ENCODE results near the gene CBS.
A peak's percentile ranks its signal among the peaks of the same experiment; 100 is the strongest.
"Not testable (repeated sequence)": the region's sequence is repeated elsewhere in the genome, so short reads cannot be mapped to it uniquely, and the experiment has no call there.

Gene CBS

DNA sequence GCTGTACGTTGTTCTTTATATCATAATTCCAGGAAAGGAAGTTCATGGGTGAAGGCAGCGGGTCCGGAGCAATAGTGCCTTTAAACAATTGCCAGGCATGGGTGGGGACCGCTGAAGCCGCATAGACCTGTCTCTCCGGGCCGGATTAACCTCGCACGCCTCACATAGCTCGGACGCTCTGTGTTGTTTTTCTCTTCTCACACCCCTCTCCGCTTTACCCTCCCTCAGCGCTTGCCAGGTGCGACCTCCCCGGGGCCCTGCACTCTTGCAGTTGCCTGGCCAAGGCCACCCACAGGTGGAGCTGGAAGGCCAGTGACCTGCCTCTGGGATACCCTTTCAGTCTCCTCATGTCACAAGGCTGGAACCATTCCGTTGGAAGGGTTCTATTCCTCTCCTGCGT is 32.5 kb upstream of the CBS start:
- WGBS = no CpG with 5 or more reads among the region's 17 CpGs
- H2AFZ ChIP-seq (ENCODE audit: low read depth, low read length); H3K4ac ChIP-seq (ENCODE audit: low read depth in 1 of 2, low read length in 2 of 2); H3K79me1 ChIP-seq (replicated peaks; ENCODE audit: low read length, poor library complexity, severe bottlenecking); H3K9ac ChIP-seq (ENCODE audit: low read length); H2AK5ac ChIP-seq (ENCODE audit: low read length, severe bottlenecking); H4K8ac ChIP-seq (ENCODE audit: low read length); H3K36me3 ChIP-seq (ENCODE audit: control insufficient read depth in 1 of 2, insufficient read depth in 2 of 2, low read depth in 1 of 2, low read length in 2 of 2); H3K4me2 ChIP-seq (ENCODE audit: low read length, poor library complexity, severe bottlenecking); H3K23ac ChIP-seq (ENCODE audit: low read length in 2 of 2); H2BK15ac ChIP-seq (ENCODE audit: low read depth, poor library complexity, severe bottlenecking); H3K9me3 ChIP-seq (ENCODE audit: control insufficient read depth, low read length); H2BK120ac ChIP-seq (ENCODE audit: low read depth, low read length); H3K27ac ChIP-seq (ENCODE audit: low read length, poor library complexity, severe bottlenecking); DNase-seq; H4K91ac ChIP-seq (ENCODE audit: low read length); H3K4me3 ChIP-seq (ENCODE audit: insufficient read depth in 1 of 2, low read depth in 1 of 2, low read length in 2 of 2); H2BK12ac ChIP-seq (ENCODE audit: low read length in 2 of 2); H2BK5ac ChIP-seq (ENCODE audit: low read depth, low read length, poor library complexity, severe bottlenecking); H3K18ac ChIP-seq (ENCODE audit: low read depth in 1 of 2, low read length in 2 of 2); H3K14ac ChIP-seq (ENCODE audit: low read length in 2 of 2); H3K27me3 ChIP-seq (ENCODE audit: control insufficient read depth in 1 of 2, insufficient read depth in 1 of 2, low read length in 2 of 2); H3K4me1 ChIP-seq (ENCODE audit: control insufficient read depth, insufficient read depth, low read depth, low read length): not testable (repeated sequence)

DNA sequence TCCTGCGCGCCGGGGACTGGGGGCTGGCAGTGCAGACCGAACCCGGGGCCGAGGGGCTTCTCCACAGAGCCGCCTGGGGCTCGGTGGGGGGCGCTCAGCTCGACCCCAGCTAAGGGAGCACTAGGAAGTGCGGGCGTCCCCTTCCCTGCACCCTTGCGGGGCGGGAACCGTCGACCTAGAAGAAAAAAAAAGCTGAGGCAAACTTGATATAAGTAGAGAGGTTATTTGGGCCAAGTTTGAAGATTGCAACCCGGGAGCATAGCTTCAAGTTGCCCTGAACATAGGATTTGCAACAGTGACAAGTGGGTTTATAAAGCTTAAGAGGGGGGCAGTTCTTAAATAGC is 32.1 kb upstream of the CBS start:
- not testable (repeated sequence) for H2BK5ac ChIP-seq (ENCODE audit: low read depth, low read length, poor library complexity, severe bottlenecking); H3K27me3 ChIP-seq (ENCODE audit: control insufficient read depth in 1 of 2, insufficient read depth in 1 of 2, low read length in 2 of 2); H3K36me3 ChIP-seq (ENCODE audit: control insufficient read depth in 1 of 2, insufficient read depth in 2 of 2, low read depth in 1 of 2, low read length in 2 of 2); H3K23ac ChIP-seq (ENCODE audit: low read length in 2 of 2); H2AK5ac ChIP-seq (ENCODE audit: low read length, severe bottlenecking); DNase-seq; H3K18ac ChIP-seq (ENCODE audit: low read depth in 1 of 2, low read length in 2 of 2); H3K14ac ChIP-seq (ENCODE audit: low read length in 2 of 2); H4K8ac ChIP-seq (ENCODE audit: low read length); H3K4me2 ChIP-seq (ENCODE audit: low read length, poor library complexity, severe bottlenecking); H2BK15ac ChIP-seq (ENCODE audit: low read depth, poor library complexity, severe bottlenecking); H3K79me1 ChIP-seq (replicated peaks; ENCODE audit: low read length, poor library complexity, severe bottlenecking); H3K9ac ChIP-seq (ENCODE audit: low read length); H2BK12ac ChIP-seq (ENCODE audit: low read length in 2 of 2); H3K4ac ChIP-seq (ENCODE audit: low read depth in 1 of 2, low read length in 2 of 2); H2AFZ ChIP-seq (ENCODE audit: low read depth, low read length); H3K27ac ChIP-seq (ENCODE audit: low read length, poor library complexity, severe bottlenecking); H3K9me3 ChIP-seq (ENCODE audit: control insufficient read depth, low read length); H4K91ac ChIP-seq (ENCODE audit: low read length); H3K4me1 ChIP-seq (ENCODE audit: control insufficient read depth, insufficient read depth, low read depth, low read length); H2BK120ac ChIP-seq (ENCODE audit: low read depth, low read length); H3K4me3 ChIP-seq (ENCODE audit: insufficient read depth in 1 of 2, low read depth in 1 of 2, low read length in 2 of 2)
- WGBS = no CpG with 5 or more reads among the region's 17 CpGs

DNA sequence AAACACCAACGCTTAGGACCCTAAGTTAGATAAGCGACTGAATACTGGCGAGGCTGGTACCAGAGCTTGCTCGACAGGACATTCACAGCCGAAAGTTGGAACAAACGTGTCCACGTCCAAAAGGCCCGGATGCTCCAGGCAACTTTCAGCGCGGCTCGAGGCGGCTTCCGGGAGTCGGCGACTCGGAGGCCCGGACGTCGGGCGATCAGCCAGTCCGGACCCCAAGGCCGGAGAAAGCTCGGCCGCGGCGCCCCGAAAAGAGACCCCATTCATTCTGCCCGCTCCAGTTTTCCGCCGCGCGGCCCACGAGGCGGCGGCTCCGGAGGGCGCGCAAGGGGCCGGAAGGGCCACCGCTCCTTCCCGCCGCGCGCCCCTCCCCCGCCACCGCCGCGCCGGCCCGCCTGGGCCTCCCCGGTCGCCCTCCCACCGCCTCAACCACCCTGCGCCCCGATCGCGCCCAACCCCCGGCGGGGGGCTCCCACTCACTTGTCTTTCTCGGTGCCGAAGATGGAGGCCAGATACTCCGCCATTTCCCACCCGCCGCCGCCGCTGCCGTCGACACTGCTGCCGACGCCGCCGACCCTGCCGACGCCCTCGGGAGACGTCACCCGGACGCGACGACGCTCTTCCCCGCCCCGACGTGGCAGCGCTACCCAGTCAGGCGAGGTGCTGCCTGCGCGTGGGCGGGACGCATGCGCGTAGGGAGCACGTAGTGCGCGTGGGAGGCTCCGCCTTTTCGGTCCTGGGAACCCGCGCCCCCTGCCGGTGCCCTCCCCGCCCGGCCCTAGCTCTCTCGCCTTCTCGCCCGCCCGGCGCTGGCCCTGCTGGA is 31.5 kb upstream of the CBS start, which contains the start of gene U2AF1:
Gene U2AF1, minus strand, starts transcription at position 606 of the 829 bp plus-strand sequence. Its CDS starts 76 bp downstream, at position 530.
- H3K27me3 ChIP-seq (ENCODE audit: control insufficient read depth in 1 of 2, insufficient read depth in 1 of 2, low read length in 2 of 2); H2BK120ac ChIP-seq (ENCODE audit: low read depth, low read length); H3K4me1 ChIP-seq (ENCODE audit: control insufficient read depth, insufficient read depth, low read depth, low read length); H3K36me3 ChIP-seq (ENCODE audit: control insufficient read depth in 1 of 2, insufficient read depth in 2 of 2, low read depth in 1 of 2, low read length in 2 of 2); H3K27ac ChIP-seq (ENCODE audit: low read length, poor library complexity, severe bottlenecking); H3K4ac ChIP-seq (ENCODE audit: low read depth in 1 of 2, low read length in 2 of 2); H3K23ac ChIP-seq (ENCODE audit: low read length in 2 of 2); H3K4me2 ChIP-seq (ENCODE audit: low read length, poor library complexity, severe bottlenecking); DNase-seq; H2BK12ac ChIP-seq (ENCODE audit: low read length in 2 of 2); H2BK5ac ChIP-seq (ENCODE audit: low read depth, low read length, poor library complexity, severe bottlenecking); H3K9me3 ChIP-seq (ENCODE audit: control insufficient read depth, low read length); H4K8ac ChIP-seq (ENCODE audit: low read length); H2AK5ac ChIP-seq (ENCODE audit: low read length, severe bottlenecking); H4K91ac ChIP-seq (ENCODE audit: low read length); H2AFZ ChIP-seq (ENCODE audit: low read depth, low read length); H3K18ac ChIP-seq (ENCODE audit: low read depth in 1 of 2, low read length in 2 of 2); H2BK15ac ChIP-seq (ENCODE audit: low read depth, poor library complexity, severe bottlenecking); H3K14ac ChIP-seq (ENCODE audit: low read length in 2 of 2); H3K79me1 ChIP-seq (replicated peaks; ENCODE audit: low read length, poor library complexity, severe bottlenecking): not testable (repeated sequence)
- peak within 1 kb of the TSS; percentile 62 to 72 for H3K4me3 ChIP-seq (ENCODE audit: insufficient read depth in 1 of 2, low read depth in 1 of 2, low read length in 2 of 2)
- WGBS = no CpG with 5 or more reads among the region's 107 CpGs
- peak within 1 kb of the TSS; percentile 81 for H3K9ac ChIP-seq (ENCODE audit: low read length)

DNA sequence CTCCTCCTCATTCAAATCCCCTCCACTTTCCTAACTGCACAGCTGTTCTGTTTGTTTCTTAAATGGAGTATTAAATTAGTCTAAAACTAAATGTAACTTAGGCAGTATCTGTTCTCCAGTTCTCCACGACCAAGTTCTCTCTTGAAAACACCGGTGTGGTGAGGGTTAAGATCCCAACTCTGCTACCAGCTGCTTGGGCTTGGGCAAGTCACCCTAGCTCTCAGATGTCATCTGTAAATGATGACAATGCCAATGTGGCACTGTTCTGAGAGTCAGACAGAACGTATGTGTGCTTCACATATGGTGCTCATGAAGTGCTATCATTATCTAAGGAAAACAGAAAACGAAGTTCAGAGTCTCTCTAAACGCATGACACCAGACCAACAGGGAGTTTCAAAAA is 29.0 kb upstream of the CBS start:
- not testable (repeated sequence) for H3K9ac ChIP-seq (ENCODE audit: low read length); H4K8ac ChIP-seq (ENCODE audit: low read length); H3K27ac ChIP-seq (ENCODE audit: low read length, poor library complexity, severe bottlenecking); H3K4me2 ChIP-seq (ENCODE audit: low read length, poor library complexity, severe bottlenecking); H2AK5ac ChIP-seq (ENCODE audit: low read length, severe bottlenecking); H3K4me3 ChIP-seq (ENCODE audit: insufficient read depth in 1 of 2, low read depth in 1 of 2, low read length in 2 of 2); H3K79me1 ChIP-seq (replicated peaks; ENCODE audit: low read length, poor library complexity, severe bottlenecking); H2BK12ac ChIP-seq (ENCODE audit: low read length in 2 of 2); H3K4me1 ChIP-seq (ENCODE audit: control insufficient read depth, insufficient read depth, low read depth, low read length); H3K18ac ChIP-seq (ENCODE audit: low read depth in 1 of 2, low read length in 2 of 2); H3K9me3 ChIP-seq (ENCODE audit: control insufficient read depth, low read length); H2BK15ac ChIP-seq (ENCODE audit: low read depth, poor library complexity, severe bottlenecking); DNase-seq; H3K27me3 ChIP-seq (ENCODE audit: control insufficient read depth in 1 of 2, insufficient read depth in 1 of 2, low read length in 2 of 2); H3K36me3 ChIP-seq (ENCODE audit: control insufficient read depth in 1 of 2, insufficient read depth in 2 of 2, low read depth in 1 of 2, low read length in 2 of 2); H2BK120ac ChIP-seq (ENCODE audit: low read depth, low read length); H3K23ac ChIP-seq (ENCODE audit: low read length in 2 of 2); H3K4ac ChIP-seq (ENCODE audit: low read depth in 1 of 2, low read length in 2 of 2); H2BK5ac ChIP-seq (ENCODE audit: low read depth, low read length, poor library complexity, severe bottlenecking); H2AFZ ChIP-seq (ENCODE audit: low read depth, low read length); H3K14ac ChIP-seq (ENCODE audit: low read length in 2 of 2); H4K91ac ChIP-seq (ENCODE audit: low read length)
- WGBS = no CpG with 5 or more reads among the region's 5 CpGs
